Left ventricle myocardium superior (tissue), 1 donor: ENCODE data around the gene LRP8. TPM values are rescaled to one million over a fixed set of nuclear protein-coding genes. Genes with fewer than 3 reads are reported as not detected.
A peak's percentile ranks its signal among the peaks of the same experiment; 100 is the strongest.

Experiments used
- ATAC-seq: fragments of 200-7000 bp; cut with Tn5 transposase; one replicate; pipeline ENCODE4 v1.9.1; 2020; ENCODE audit warnings: mild to moderate bottlenecking, moderate library complexity
- DNase-seq: peaks from one replicate; pipeline ENCODE4 v3.0.0-alpha.2; 2020
- intact Hi-C: fragments of 100-400 bp; cut with micrococcal nuclease; formaldehyde crosslinking; loops from one replicate; pipeline ENCODE4 v1.11.0; 2022
- total RNA-seq: library from RNA; stranded (reverse); fragmentation: NEBNext Ultra II Directional; extraction: Animal tissue kit (Norgen Biotek cat#: 25700); gene quantifications from one replicate; pipeline ENCODE4 v1.2.1, GENCODE V29; 2021
- donor health status: DM: no; HTN: yes; CAD: no; lungs with severe emphysema.

LRP8 gene
- total RNA-seq, 1 donor from 2014 or later: 1.3 TPM

DNA sequence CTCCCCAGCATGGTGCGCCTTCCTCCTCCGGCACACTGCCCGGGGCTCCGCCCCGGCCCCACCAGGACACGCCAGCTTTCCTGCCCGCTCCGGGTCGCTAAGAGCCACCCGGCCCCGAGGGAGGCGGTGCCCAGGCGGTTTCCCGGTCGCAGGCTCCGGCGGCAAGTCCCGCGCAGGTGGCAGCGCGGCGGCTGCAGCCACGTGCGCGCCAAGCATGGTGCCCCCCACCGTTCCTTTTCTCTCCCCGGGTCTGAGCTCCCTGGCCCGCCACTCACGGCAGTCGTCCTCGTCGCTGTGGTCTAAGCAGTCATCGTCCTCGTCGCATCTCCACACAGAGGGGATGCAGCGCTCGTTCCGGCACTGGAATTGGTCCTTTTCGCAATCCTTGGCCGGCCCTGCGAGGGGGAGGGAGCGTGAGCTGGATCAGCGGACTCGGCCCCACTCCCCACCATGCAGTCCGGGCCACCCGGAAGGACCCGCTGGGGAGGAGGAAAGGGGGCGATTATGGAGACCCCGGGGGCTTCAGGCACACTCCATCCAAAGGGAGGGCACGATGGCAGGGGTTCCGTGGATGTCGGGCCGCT lies 1.2 kb downstream of the LRP8 start:
- ATAC-seq (peak; percentile 48), DNase-seq (peak; percentile 44)
- intact Hi-C loops: no loop called here

DNA sequence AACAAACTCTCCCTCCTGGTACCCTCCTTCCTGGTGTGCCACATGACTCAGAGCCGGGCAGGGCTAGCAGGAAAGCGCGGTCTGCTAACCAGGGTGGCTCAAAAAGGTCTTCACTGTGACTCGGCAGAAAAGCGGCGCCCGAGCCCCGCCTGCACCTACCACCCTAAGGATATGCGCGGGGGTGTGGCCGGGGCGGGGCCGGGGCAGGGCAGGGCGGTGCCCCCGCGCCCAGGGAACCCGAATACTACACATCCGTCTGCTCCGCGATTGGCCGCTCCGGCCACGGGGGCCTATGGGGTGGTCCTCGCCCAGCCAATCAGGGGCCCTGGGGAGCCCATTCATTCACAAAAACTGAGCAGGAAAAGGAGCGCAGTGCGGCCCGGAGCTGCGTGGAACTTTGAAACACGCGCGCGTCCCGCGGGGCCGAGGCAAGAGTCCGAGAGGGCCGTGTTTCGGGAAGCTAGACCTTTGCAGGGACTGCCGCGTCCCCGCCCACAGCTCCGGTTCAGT lies 1.7 kb downstream of the LRP8 start:
- intact Hi-C loops: no loop called here
- ATAC-seq (peak; percentile 96), DNase-seq (peak; percentile 93)

DNA sequence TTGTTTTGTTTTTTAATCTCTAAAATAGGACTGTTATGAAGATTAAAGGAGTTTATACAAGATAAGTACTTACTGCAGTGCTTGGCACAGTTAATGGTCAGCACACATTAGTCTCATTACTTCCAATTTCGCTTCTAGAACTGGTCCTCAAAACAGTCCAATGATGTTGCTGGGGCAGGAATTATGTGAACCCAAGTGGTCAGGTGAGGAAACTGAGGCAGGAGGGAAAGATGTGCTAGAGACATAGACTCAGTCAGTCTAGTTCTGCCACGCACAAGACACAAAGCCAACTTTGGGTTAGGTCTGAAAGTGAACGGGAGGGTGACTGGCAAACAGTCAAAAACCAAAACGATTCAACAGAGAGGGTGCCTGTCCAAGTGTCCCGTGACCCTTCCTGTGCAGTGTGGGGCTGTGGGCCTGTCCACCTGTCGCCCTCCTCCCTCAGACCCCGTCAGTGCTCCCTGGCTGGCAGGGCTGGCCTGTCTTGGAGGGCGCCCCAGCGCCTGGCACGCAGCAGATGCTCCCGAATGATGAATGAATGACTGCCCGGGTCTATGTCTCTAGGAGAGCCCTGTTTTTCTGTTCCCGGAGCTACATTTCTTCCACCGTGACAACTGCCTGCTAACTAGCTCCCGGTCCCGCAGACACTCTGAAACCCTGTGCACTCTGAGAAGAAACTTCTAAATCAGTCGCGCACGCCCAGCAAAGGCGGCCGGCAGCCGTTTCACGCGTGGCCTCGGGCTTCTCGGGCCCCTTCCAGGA lies 2.4 kb downstream of the LRP8 start:
- DNase-seq: no peak

GRCh38 chr1:53324728-53325297 lies 3.1 kb downstream of the LRP8 start:
- intact Hi-C loops: no loop called here
- no peak for DNase-seq
- ATAC-seq: no peak

More for the DNA sequence above, 2.4 kb downstream of the LRP8 start:
- intact Hi-C loops: no loop called here
- ATAC-seq: peak; percentile 3

DNA sequence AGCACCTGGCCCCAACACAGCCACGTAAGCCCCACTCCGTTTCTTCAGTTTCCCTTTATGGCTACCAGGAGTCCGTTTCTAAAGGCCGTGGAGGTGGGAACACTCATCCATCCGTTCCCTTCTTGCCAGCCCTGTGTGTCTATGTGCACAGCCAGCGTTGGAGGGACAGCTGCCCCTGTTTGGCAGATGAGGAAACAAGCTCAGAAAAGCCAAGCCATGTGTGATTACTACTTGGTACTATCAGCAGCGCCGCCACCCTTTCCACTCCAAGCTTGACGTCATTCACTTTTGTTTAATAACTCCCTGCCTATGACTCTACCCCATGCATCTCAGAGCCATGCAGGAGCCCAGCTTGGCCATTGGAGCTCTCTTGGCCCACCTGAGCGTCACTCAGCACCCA lies 3.5 kb downstream of the LRP8 start:
- no peak for ATAC-seq
- no peak for DNase-seq
- intact Hi-C loops: no loop called here

DNA sequence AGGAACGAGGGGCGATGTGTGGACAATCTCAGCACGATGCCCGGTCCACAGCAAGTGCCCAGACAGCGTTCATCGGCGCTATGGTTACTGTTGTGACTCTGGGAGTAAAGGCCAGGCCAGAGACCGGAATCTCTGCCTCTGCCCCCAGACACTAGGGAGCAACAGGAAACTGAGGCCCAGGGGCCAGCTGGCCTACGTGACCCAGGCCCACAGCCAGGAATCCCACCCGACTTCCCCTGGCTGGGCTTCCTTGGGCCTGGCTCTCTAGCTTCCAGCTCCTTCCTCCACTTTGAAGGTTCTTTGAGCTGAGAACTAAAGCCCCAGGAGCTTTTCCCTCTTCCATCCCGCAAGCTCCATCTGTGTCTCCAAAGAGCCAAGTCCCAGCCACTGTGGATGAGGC lies 4.6 kb downstream of the LRP8 start:
- intact Hi-C loops: no loop called here
- ATAC-seq (no peak), DNase-seq (no peak)

DNA sequence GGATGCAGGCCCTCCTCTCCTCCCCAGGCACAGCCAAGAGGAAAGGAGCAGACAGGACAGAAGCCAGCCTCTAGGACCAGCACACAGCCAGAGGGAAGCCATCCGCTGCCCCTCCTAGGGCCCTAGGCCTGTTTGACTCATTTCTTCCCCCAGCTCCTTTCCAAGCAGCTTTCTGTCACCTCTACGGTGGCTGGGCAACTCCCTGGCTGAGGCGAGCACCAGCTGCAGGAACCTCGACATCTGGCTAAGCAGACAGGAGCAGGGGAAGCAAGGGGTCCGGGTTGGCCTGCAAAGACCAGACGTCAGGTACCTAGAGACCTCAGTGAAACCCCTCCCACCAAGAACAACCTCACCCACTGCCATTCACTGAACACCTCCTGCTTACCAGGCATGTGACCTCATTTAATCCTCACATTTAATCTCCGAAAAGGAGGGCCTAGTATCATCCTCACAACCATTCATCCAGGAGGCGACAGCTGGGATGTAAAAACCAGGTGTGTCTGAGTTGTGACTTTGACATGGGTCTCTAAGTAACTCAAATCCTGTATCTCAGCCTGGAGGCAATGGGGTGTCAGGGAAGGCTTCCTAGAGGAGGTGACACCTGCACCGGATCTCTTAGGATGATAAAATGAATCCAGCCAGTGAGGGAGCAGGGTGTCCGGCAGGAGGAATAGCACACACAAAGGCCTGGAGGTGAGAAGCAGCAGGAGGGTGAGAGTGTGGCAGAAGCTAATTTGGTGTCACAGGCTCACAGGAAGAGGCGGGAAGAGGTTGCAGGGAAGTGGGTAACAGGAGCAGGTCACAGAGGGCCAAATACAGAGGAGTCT lies 5.9 kb downstream of the LRP8 start:
- intact Hi-C loops: no loop called here
- ATAC-seq: no peak
- DNase-seq: no peak

DNA sequence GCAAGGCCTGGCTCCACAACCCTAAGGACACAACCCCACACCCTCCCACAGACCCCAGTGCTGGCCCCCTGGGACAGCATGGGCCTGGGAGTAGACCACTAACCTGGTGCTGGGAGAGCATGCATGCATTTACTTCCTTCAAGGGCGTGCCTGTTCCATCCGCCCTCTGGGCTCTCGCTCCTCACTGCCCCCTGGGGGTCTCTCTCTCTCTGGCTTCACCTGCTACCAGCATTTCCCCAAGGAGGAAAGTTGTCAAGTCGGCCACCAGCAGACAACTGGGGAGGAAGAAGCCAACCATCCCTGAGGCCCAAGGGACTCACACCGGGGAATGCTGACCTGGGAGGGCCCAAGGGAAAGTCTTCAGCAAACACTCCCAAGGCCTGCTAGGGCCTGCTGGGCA lies 6.5 kb downstream of the LRP8 start:
- ATAC-seq (no peak), DNase-seq (no peak)
- intact Hi-C loops: no loop called here

DNA sequence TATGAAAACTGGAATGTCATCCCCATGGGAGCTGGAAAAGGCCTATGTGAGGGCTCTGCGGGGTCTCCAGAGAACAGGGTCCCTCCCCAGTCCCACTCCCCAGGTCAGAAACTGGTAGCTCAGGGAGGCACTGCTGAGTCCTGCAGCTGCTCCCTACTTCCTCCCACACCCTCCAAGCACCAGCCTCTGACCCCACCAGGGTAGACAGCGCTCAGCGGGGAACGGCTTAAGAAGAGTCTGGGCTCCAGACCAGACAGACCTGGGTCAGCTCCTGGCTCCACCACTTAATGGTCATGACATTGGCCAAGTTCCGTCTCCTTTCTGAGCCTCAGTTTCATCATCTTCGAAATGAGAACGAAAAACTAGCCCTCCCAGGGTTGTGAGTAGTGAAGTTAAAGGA lies 7.2 kb downstream of the LRP8 start:
- DNase-seq: no peak
- ATAC-seq: no peak
- intact Hi-C loops: no loop called here

- ATAC-seq (no peak), DNase-seq (peak; percentile 21)
- intact Hi-C loops: no loop called here
Observed at GRCh38 chr1:53319296-53320101, 8.4 kb downstream of the LRP8 start.

DNA sequence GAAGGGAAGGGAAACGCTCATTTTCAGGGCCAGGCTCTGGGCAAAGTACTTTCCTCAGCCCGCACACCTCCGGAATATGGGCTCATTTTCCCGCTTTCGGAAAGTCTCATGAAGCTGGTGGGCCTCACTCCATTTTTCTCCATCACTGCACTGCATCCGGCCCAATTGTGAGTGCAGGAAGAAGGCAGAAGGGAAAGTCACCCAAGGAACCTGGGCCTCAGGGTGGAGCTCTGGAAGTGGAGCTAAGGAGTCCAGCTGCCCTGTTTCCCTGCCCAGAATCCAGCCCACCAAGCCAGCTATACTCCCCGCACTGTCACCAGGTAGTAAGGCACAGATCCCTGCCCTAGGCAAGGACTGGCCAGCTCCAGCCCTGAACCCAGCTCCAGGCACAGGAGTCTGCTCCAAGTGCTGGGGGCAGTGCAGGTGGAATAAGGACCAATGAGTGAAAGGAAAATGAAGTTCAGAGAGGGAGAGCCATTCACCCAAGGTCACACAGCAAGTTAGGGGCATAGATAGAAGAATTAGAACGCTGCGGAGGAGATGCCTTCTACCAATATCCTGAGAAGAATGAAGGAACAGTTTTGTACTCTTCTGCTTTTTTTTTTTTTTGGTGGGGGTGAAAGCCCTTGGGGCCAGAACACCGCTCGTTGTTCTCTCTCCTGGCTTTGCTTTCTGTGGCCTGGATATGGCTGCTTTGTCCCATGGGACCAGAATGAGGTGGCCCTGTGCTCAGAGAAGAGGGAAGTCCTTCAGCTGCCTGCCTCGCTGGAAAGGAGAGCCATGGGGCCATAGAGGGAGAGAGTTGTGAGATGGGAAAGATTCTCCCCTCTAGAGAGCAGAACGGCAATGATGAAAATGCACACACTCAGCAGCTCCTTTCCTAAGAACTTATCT lies 10.0 kb downstream of the LRP8 start:
- no peak for DNase-seq
- intact Hi-C loops: no loop called here
- ATAC-seq: no peak

GRCh38 chr1:53316766-53317581 lies 10.9 kb downstream of the LRP8 start:
- ATAC-seq (peak; percentile 18), DNase-seq (no peak)
- intact Hi-C loops: no loop called here

DNA sequence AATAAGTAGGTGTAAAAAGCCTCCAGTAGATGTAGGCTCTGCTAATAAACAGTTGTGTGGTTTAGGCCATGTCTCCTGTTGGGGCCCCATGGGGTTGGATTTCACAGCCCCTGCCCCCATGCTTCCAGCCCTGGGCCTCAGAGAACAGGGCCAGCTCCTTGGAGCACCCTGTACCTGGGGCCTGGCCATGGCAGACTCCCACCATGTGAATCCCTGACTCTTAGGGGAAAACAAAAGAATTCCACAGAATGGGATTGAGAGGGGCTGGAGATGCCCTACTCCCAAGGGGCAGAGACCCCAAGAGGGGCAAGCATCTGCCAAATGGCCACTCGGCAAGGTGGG lies 11.5 kb downstream of the LRP8 start:
- ATAC-seq (no peak), DNase-seq (no peak)
- intact Hi-C loops: no loop called here

- ATAC-seq: peak; percentile 24
- peak; percentile 20 for DNase-seq
- intact Hi-C loops: no loop called here
Observed at GRCh38 chr1:53315456-53316423, 12.1 kb downstream of the LRP8 start.

DNA sequence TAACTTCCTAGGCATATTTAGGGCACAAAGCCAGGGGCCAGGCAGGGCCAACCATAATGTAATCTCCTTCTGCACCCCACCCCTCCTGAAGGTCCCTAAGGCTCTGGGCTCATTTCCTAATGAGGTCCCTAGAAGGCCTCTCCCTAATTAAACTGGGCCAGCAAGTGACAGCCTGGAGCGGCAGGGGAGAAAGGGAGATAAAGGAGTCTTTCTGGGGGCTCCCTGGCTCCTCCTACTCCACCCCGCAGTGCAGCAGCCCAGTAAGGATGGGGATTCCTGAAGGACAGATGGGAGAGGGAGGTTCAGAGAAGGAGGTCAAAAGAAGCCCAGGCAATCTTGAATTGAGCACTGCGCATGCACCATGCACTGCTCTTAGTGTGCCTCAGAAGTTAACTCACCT lies 12.8 kb downstream of the LRP8 start:
- no peak for ATAC-seq
- peak; percentile 2 for DNase-seq
- intact Hi-C loops: no loop called here

DNA sequence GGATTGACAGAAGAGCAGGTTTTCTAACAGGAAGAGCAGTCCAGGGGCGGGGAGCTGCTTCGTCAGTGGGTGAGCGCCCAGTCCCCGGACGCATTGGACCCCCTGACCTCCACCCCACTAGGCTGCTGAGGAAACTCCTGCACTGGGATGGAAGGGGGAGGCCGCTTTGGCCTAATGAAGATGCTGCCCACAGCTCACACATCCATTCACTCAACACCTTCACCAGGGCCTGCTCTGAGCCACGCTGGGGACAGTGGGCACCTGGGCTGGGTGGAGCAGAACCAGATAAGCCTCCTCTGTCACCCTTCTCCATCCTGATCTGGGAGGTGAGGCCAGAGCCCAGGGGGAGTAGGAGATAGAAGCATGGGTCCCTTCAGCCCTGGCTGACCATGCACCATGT lies 13.3 kb downstream of the LRP8 start:
- intact Hi-C loops: no loop called here
- ATAC-seq: no peak
- peak; percentile 13 for DNase-seq
